Esophagus muscularis mucosa (tissue), 4 donors: ENCODE data around the gene STEAP4. TPM values are rescaled to one million over a fixed set of nuclear protein-coding genes. Genes with fewer than 3 reads are reported as not detected.

Experiments used
- DNase-seq: peaks from one replicate; pipeline ENCODE4 v3.0.0-alpha.2; 2017; ENCODE audit errors: extremely low spot score
- H3K27ac ChIP-seq, 4 donors: fragments of 200-600 bp; sonication (generic); replicated peaks in 1 of 4; 1 replicate in 3 of 4; 2 replicates in 1 of 4; pipeline ENCODE4 v1.5.1; 2016 to 2019; ENCODE audit warnings: mild to moderate bottlenecking in 1 of 4
- H3K27me3 ChIP-seq, 4 donors: fragments of 200-600 bp; sonication (generic); one replicate each; pipeline versions ENCODE4 v1.5.1 to v1.6.0; 2016 to 2019
- H3K36me3 ChIP-seq, 4 donors: fragments of 200-600 bp; sonication (generic); one replicate each; pipeline ENCODE4 v1.5.1; 2016 to 2019
- H3K4me1 ChIP-seq, 4 donors: fragments of 200-600 bp; sonication (generic); one replicate each; pipeline ENCODE4 v1.5.1; 2016 to 2019
- H3K4me3 ChIP-seq, 4 donors: fragments of 200-600 bp; sonication (generic); 1 replicate in 2 of 4; 2 replicates in 2 of 4; pipeline ENCODE4 v1.5.1; 2016 to 2019; ENCODE audit warnings: mild to moderate bottlenecking in 4 of 4, moderate library complexity in 1 of 4
- H3K9me3 ChIP-seq, 4 donors: fragments of 200-600 bp; sonication (generic); 1 replicate in 3 of 4; 2 replicates in 1 of 4; pipeline ENCODE4 v1.5.1; 2016 to 2019
- EP300 ChIP-seq: sonication (generic); formaldehyde crosslinking; IDR thresholded peaks from one replicate; pipeline ENCODE4 v1.6.1; 2017; ENCODE audit warnings: antibody characterized with exemption
- POLR2A ChIP-seq: fragments of 450-650 bp; IDR thresholded peaks from one replicate; pipeline ENCODE4 v1.6.1; 2017; ENCODE audit warnings: antibody characterized with exemption, moderate library complexity, mild to moderate bottlenecking, low read depth
- POLR2AphosphoS5 ChIP-seq, 2 donors: sonication (generic); formaldehyde crosslinking; IDR thresholded peaks; one replicate each; pipeline ENCODE4 v1.6.1; 2017; ENCODE audit warnings: antibody characterized with exemption in 2 of 2
- WGBS: methylation state at CpG from one replicate; pipeline ENCODE4 v1.1.5; 2018; 5-methylcytosine and 5-hydroxymethylcytosine counted together
- intact Hi-C: fragments of 100-400 bp; cut with DNase I; formaldehyde crosslinking; loops from one replicate; pipeline ENCODE4 v1.15.1; 2023
- total RNA-seq, 4 donors: library from RNA; depleted of rRNA; stranded (reverse); fragments of >200 nt; gene quantifications; one replicate each; pipeline versions ENCODE4 v1.1.0 to v1.2.1, GENCODE V29; 2016
- TF ChIP-seq, protein P1 (sequence below), 3 experiments: fragments of 200-600 bp in 2 of 3; fragments of 450-650 bp in 1 of 3; sonication (generic) in 2 of 3; IDR thresholded peaks; one replicate each; pipeline ENCODE4 v1.5.1; 2017 to 2019; ENCODE audit warnings: antibody characterized with exemption in 3 of 3, mild to moderate bottlenecking in 2 of 3, moderate library complexity in 1 of 3

The STEAP4 gene
- total RNA-seq: 10 to 100 TPM; 21.6 to 72.4 (median 56.6) TPM

DNA sequence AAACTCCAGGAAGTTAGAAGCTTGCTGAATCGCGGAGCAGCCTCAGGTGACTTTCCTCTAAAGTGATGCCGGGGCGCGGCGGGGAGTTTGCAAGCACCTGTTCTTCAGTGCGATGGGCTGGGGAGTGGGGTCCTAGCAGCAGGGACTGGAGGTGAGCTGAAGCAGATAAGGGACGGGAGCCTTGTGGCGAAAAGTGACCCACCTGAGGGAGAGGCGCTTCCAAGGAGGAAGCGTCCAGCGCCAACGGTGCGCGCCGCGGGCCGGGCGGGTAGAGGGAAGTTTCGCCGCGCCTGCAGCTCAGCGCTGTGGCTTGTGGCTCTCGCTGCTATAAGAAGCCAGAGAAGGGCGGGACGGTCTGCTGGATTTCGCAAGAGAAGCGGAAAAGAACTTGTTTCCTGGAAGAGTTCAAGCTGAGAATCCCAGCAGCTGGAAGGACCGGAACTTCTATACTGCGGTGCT is at the start of gene STEAP4:
Gene STEAP4, minus strand, starts transcription at position 305 of the 459 bp plus-strand sequence. CDS start 22,625 bp downstream, outside the sequence.
- peaks cover 0 to 14% (median 2%) of the 10 kb centered on the region in 4 donors for H3K27me3 ChIP-seq
- TF ChIP-seq EP300: peak; percentile 6
- TF ChIP-seq, protein P1, sequence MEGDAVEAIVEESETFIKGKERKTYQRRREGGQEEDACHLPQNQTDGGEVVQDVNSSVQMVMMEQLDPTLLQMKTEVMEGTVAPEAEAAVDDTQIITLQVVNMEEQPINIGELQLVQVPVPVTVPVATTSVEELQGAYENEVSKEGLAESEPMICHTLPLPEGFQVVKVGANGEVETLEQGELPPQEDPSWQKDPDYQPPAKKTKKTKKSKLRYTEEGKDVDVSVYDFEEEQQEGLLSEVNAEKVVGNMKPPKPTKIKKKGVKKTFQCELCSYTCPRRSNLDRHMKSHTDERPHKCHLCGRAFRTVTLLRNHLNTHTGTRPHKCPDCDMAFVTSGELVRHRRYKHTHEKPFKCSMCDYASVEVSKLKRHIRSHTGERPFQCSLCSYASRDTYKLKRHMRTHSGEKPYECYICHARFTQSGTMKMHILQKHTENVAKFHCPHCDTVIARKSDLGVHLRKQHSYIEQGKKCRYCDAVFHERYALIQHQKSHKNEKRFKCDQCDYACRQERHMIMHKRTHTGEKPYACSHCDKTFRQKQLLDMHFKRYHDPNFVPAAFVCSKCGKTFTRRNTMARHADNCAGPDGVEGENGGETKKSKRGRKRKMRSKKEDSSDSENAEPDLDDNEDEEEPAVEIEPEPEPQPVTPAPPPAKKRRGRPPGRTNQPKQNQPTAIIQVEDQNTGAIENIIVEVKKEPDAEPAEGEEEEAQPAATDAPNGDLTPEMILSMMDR (IDR thresholded peaks at IDR 0.05): no peak
- TF ChIP-seq POLR2AphosphoS5 (IDR thresholded peaks at IDR 0.05): peak; percentile 53 to 76
- no peak for TF ChIP-seq POLR2A
- no peaks in the 10 kb centered on the region for H3K9me3 ChIP-seq
- DNase-seq: peak; percentile 96
- H3K4me3 ChIP-seq: peak within 1 kb of the TSS; percentile 36 to 58 (median 40)
- 10% methylated on average over 29 of the region's 30 CpGs for WGBS
- intact Hi-C loops: no loop called here
- peak within 1 kb of the TSS; percentile 5 to 60 (median 31) for H3K27ac ChIP-seq
- no peaks in the 10 kb centered on the region for H3K36me3 ChIP-seq
- H3K4me1 ChIP-seq: peaks cover 9 to 23% (median 13%) of the 10 kb centered on the region in 4 donors

DNA sequence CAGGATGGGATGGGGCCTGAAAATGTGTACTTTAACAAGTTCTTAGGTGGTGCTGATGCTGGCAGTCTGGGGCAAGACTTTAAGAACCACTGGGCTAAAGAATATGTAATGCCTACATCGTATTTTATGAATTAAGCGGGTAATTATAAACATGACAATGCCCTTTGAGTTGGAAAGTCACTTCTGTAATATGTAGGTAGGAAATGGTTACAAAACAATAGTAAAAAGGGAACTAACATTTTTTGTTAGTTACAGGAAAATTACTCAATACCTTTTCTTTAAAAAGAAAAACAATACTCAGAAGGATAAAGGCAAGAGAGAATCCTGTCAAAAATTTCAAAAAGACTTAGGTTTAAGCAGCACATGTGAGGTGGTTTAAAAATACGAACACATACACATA is 48.3 kb upstream of the STEAP4 start:
- Histone ChIP-seq H3K27ac (no peak overlapping the region), H3K9me3 (no peaks in the 10 kb centered on the region), H3K27me3 (no peaks in the 10 kb centered on the region), H3K4me3 (no peak overlapping the region), H3K4me1 (no peaks in the 10 kb centered on the region), H3K36me3 (no peaks in the 10 kb centered on the region)
- DNase-seq: no peak
- TF ChIP-seq POLR2AphosphoS5 (IDR thresholded peaks at IDR 0.05) (no peak), POLR2A (no peak), EP300 (no peak)
- TF ChIP-seq, protein P1 (IDR thresholded peaks at IDR 0.05): no peak
- WGBS: 85% methylated on average over 3 of the region's 3 CpGs
- intact Hi-C loops: loop anchor here (5.0 kb wide), 1 partner anchor 113 kb away; no protein-coding TSS in a partner anchor

DNA sequence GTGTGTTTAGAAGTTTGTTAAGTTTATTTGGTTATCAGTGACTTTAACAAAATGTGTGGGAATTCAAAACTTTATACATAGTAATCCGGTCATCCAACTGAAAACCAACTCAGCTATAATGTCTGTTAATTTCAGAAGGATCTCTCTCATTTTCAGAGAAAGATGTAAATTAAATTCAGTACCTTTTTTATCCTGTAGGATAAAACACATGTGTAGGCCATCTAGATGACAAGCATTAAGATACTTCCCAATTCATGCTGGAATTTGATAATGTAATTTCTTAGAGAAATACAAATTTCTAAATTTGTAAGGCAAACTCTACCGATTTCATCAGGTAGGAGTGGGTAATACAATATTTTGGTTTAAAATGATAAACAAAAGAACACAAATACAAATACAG is 43.4 kb upstream of the STEAP4 start:
- H3K4me3 ChIP-seq: no peak overlapping the region
- H3K27ac ChIP-seq: no peak overlapping the region
- DNase-seq: no peak
- WGBS: 92% methylated on average over 2 of the region's 2 CpGs
- TF ChIP-seq EP300: no peak
- TF ChIP-seq POLR2AphosphoS5 (IDR thresholded peaks at IDR 0.05): no peak
- TF ChIP-seq, protein P1 (IDR thresholded peaks at IDR 0.05): no peak
- no peak for TF ChIP-seq POLR2A
- H3K4me1 ChIP-seq: no peaks in the 10 kb centered on the region
- intact Hi-C loops: no loop called here
- H3K27me3 ChIP-seq: no peaks in the 10 kb centered on the region
- no peaks in the 10 kb centered on the region for H3K9me3 ChIP-seq
- H3K36me3 ChIP-seq: no peaks in the 10 kb centered on the region

DNA sequence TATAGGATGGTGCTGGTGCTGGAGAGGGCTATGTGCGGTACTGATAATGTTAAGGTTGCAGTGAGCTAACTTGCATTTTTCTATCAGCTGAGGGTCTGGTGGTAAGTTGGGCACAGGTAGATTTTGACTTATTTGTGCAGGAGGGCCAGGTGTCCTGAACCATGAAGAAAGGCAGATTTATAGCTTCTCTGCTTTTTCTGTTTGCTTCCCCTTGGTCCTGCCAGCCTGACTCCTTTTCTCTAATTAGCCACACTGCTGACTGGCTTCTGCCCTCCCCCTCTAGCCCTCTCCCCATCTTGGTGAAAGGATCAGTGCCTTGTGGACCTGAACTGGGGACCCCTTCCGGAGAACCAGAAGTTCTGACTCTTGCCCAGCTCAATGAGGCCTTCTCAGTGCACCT is 40.8 kb upstream of the STEAP4 start:
- no peak for DNase-seq
- no peaks in the 10 kb centered on the region for H3K36me3 ChIP-seq
- WGBS: 100% methylated on average over 2 of the region's 2 CpGs
- no peak overlapping the region for H3K4me3 ChIP-seq
- TF ChIP-seq EP300 (no peak), POLR2AphosphoS5 (IDR thresholded peaks at IDR 0.05) (no peak), POLR2A (no peak)
- TF ChIP-seq, protein P1 (IDR thresholded peaks at IDR 0.05): no peak
- no peaks in the 10 kb centered on the region for H3K27me3 ChIP-seq
- no peaks in the 10 kb centered on the region for H3K9me3 ChIP-seq
- no peaks in the 10 kb centered on the region for H3K4me1 ChIP-seq
- no peak overlapping the region for H3K27ac ChIP-seq
- intact Hi-C loops: no loop called here

DNA sequence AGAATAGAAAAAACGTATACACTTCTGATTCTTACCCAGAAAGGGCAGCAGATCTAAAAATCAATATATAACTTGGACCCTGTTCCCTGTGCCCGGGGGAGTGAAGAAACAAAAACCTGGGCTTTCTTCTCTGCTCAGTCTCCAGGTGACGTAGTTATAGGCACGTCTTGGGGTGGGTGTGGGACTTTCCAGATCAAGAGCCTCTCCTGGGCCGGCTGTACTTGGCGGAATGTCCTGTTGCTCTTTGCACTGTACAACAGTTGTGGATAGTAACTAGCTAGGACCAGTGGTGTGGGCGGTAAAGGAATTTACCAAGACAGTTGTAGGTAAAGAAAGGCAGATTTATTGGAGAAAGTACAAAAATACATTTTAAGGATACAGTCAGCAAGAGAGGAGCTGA is 40.4 kb upstream of the STEAP4 start:
- intact Hi-C loops: no loop called here
- DNase-seq: no peak
- H3K27ac ChIP-seq: no peak overlapping the region
- H3K9me3 ChIP-seq: no peaks in the 10 kb centered on the region
- WGBS: 83% methylated on average over 7 of the region's 7 CpGs
- H3K36me3 ChIP-seq: no peaks in the 10 kb centered on the region
- H3K4me1 ChIP-seq: no peaks in the 10 kb centered on the region
- H3K27me3 ChIP-seq: no peaks in the 10 kb centered on the region
- no peak overlapping the region for H3K4me3 ChIP-seq
- TF ChIP-seq EP300: no peak
